Activated B cell treated with CpG ODN at 0.5 μM for 24 hours (primary cell): ENCODE data around the gene BCDIN3D. TPM values are rescaled to one million over a fixed set of nuclear protein-coding genes. Genes with fewer than 3 reads are reported as not detected.

Source experiments
- ATAC-seq: fragments of 200-7000 bp; cut with Tn5 transposase; one replicate; pipeline ENCODE4 v1.10.0; 2021; ENCODE audit warnings: low read depth, mild to moderate bottlenecking, moderate library complexity
- CTCF ChIA-PET: fragments of 350-600 bp; sonication (Branson Sonifier 250); formaldehyde crosslinking; loops from one replicate; lab custom pipeline; 2021; ENCODE audit warnings: antibody characterized with exemption; lab: Charles Lee
- POLR2A ChIA-PET: fragments of 350-600 bp; sonication (Branson Sonifier 250); formaldehyde crosslinking; loops from one replicate; lab custom pipeline; 2021; ENCODE audit warnings: antibody characterized with exemption; lab: Charles Lee
- DNase-seq: peaks from one replicate; pipeline ENCODE4 v3.0.0; 2022
- H3K27ac Mint-ChIP-seq: one replicate; pipeline ENCODE4 v1.8.0; 2020; ENCODE audit warnings: mixed read lengths
- H3K27me3 Mint-ChIP-seq: one replicate; pipeline ENCODE4 v1.8.0; 2021; ENCODE audit warnings: mixed read lengths
- H3K36me3 Mint-ChIP-seq: one replicate; pipeline ENCODE4 v1.8.0; 2021; ENCODE audit warnings: low read depth, mixed read lengths
- H3K4me1 Mint-ChIP-seq: one replicate; pipeline ENCODE4 v1.8.0; 2021; ENCODE audit warnings: mixed read lengths
- H3K4me3 Mint-ChIP-seq: one replicate; pipeline ENCODE4 v1.8.0; 2020; ENCODE audit warnings: mild to moderate bottlenecking, mixed read lengths
- H3K9me3 Mint-ChIP-seq: one replicate; pipeline ENCODE4 v1.8.0; 2020; ENCODE audit warnings: mixed read lengths
- intact Hi-C: fragments of 100-400 bp; cut with micrococcal nuclease; formaldehyde crosslinking; loops from one replicate; pipeline ENCODE4 v1.15.1; 2024
- total RNA-seq: library from RNA; stranded (reverse); gene quantifications from 2 replicates; pipeline ENCODE4 v1.2.3, GENCODE V29; 2022
- TF ChIP-seq, protein P1 (sequence below): fragments of 200-600 bp; IDR thresholded peaks from one replicate; pipeline ENCODE4 v1.8.0; 2022; ENCODE audit warnings: antibody characterized with exemption, mild to moderate bottlenecking

Gene BCDIN3D
- total RNA-seq, 1 donor from 2014 or later: 12.0 TPM

GRCh38 chr12:49876070-49876469, 33.2 kb upstream of the BCDIN3D start:
- intact Hi-C loops: no loop called here
- CTCF ChIA-PET: no interaction called here
- ATAC-seq: no peak
- Mint-ChIP-seq H3K4me1 (no peaks in the 10 kb centered on the region), H3K4me3 (no peak overlapping the region), H3K27me3 (peaks cover 8% of the 10 kb centered on the region), H3K9me3 (peaks cover 2% of the 10 kb centered on the region), H3K36me3 (no peaks in the 10 kb centered on the region), H3K27ac (no peak overlapping the region)
- POLR2A ChIA-PET: no interaction called here
- DNase-seq: no peak
- TF ChIP-seq, protein P1, sequence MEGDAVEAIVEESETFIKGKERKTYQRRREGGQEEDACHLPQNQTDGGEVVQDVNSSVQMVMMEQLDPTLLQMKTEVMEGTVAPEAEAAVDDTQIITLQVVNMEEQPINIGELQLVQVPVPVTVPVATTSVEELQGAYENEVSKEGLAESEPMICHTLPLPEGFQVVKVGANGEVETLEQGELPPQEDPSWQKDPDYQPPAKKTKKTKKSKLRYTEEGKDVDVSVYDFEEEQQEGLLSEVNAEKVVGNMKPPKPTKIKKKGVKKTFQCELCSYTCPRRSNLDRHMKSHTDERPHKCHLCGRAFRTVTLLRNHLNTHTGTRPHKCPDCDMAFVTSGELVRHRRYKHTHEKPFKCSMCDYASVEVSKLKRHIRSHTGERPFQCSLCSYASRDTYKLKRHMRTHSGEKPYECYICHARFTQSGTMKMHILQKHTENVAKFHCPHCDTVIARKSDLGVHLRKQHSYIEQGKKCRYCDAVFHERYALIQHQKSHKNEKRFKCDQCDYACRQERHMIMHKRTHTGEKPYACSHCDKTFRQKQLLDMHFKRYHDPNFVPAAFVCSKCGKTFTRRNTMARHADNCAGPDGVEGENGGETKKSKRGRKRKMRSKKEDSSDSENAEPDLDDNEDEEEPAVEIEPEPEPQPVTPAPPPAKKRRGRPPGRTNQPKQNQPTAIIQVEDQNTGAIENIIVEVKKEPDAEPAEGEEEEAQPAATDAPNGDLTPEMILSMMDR: no peak

DNA sequence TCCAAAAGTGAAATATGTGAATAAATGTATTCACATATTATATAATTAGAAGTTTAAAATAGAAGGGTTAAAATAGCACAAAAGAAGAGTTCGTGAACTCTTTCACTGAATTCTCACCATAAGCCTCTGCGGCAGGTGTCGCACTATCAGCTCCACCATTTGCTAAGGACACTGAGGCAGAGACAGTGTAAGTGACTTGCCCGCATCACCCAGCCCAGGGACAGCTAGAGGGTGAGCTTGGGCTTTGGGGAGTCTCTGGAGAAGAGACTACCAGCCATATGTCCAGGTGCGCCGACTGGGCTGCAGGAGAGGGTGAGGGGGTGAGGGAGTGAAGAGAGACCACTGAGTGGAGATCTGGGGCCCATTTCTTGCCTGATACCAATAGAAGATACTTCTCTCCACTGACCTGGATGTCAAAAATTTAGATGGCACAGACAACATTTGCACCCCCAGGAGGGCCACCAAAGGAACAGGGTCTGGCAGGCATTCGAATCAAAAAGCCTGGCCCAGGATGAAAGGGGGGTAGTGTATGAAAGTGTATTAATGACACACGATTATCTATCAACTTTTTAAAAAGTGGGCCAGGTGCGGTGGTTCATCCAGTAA, 32.3 kb upstream of the BCDIN3D start:
- TF ChIP-seq, protein P1: no peak
- H3K4me3 Mint-ChIP-seq: no peak overlapping the region
- intact Hi-C loops: no loop called here
- no peaks in the 10 kb centered on the region for H3K36me3 Mint-ChIP-seq
- peaks cover 2% of the 10 kb centered on the region for H3K9me3 Mint-ChIP-seq
- H3K27ac Mint-ChIP-seq: no peak overlapping the region
- peaks cover 8% of the 10 kb centered on the region for H3K27me3 Mint-ChIP-seq
- DNase-seq (no peak), ATAC-seq (no peak)
- POLR2A ChIA-PET: no interaction called here
- CTCF ChIA-PET: no interaction called here
- H3K4me1 Mint-ChIP-seq: no peaks in the 10 kb centered on the region

DNA sequence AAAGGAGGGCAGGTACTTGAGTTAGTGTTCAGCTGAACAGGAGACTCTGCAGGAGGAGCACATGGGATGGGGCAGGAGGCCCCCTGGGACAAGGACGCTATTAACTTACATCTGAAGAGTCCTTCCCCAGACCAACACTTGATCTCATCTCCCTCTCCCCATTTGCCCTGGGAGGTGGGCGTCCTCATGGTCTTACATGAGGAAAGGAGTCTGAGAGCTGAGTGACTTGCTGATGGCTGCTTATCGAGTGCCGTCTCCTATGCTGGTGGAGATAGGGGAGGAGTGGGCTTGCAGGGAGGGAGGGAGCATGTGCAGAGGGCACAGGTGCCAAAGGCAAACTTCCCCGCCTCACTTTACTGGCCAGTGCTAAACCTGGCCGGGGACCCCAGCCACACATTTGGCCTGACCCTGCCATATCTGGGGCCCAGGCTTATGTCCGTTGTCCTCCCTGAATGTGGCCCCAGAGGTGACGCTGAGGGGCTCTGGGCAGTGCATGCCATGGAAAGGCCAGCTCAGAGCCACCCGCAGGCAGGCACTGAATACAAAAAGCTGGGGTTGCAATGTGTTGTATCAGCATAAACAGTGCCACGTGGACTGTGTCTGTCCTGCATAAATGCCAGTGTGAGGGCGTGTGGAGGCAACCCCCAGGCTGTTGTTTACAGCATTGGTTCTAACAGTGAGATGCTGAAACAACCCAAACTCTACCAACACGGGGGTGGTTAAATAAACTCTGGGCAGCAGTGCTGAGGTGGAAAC, 31.4 kb upstream of the BCDIN3D start:
- TF ChIP-seq, protein P1: no peak
- ATAC-seq (no peak), DNase-seq (no peak)
- intact Hi-C loops: no loop called here
- ChIA-PET POLR2A (no interaction called here), CTCF (no interaction called here)
- Mint-ChIP-seq H3K4me1 (no peaks in the 10 kb centered on the region), H3K9me3 (no peaks in the 10 kb centered on the region), H3K4me3 (no peak overlapping the region), H3K27ac (no peak overlapping the region), H3K27me3 (peaks cover 8% of the 10 kb centered on the region), H3K36me3 (no peaks in the 10 kb centered on the region)

DNA sequence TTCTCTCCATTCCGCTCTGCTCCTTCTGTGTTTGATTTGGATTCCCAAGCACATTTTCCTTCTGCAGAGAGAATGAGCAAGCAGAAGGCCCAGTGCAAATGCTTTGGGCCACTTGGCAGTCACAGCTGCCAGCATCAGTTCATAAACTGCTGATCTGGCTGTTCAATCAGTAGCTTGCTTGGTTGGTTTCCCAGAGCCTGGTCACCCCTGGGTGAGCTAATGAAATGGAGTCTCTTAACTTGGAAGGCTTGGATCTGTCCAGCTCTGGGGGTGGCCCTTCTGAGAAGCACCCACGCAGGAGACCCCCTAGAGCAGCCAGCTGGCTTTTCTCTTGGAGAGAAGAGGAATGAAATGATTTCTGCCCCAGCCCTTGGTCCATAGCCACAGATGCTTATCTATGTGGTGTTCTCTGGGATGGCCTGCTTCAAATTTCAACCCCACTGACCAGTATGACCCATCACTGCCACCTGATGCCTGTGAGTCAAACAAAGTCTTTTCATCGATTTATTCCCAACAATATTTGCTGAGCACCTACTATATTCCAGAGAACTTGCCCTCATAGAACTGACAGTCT, 30.5 kb upstream of the BCDIN3D start:
- Mint-ChIP-seq H3K9me3 (no peaks in the 10 kb centered on the region), H3K36me3 (no peaks in the 10 kb centered on the region), H3K4me3 (no peak overlapping the region), H3K4me1 (no peaks in the 10 kb centered on the region), H3K27ac (no peak overlapping the region), H3K27me3 (peaks cover 9% of the 10 kb centered on the region)
- ATAC-seq (no peak), DNase-seq (no peak)
- intact Hi-C loops: no loop called here
- ChIA-PET POLR2A (no interaction called here), CTCF (no interaction called here)
- TF ChIP-seq, protein P1: no peak

GRCh38 chr12:49872781-49873181, 29.9 kb upstream of the BCDIN3D start:
- ChIA-PET CTCF (no interaction called here), POLR2A (no interaction called here)
- Mint-ChIP-seq H3K4me1 (no peaks in the 10 kb centered on the region), H3K27me3 (peaks cover 9% of the 10 kb centered on the region), H3K36me3 (no peaks in the 10 kb centered on the region), H3K27ac (no peak overlapping the region), H3K4me3 (no peak overlapping the region), H3K9me3 (no peaks in the 10 kb centered on the region)
- intact Hi-C loops: no loop called here
- ATAC-seq: no peak
- no peak for DNase-seq
- TF ChIP-seq, protein P1: no peak
